Transverse colon (tissue), 3 donors: ENCODE results near the gene TAOK3.

Experiments
- CTCF ChIP-seq, 5 experiments: fragments of 200-600 bp in 3 of 5; fragments of 450-650 bp in 2 of 5; sonication (generic) in 3 of 5; IDR thresholded peaks; 1 replicate in 2 of 5; 2 replicates in 3 of 5; pipeline ENCODE4 v1.5.1; 2016 to 2017; ENCODE audit warnings: antibody characterized with exemption in 5 of 5, inconsistent platforms in 3 of 5, mild to moderate bottlenecking in 2 of 5, moderate library complexity in 1 of 5
- POLR2A ChIP-seq: fragments of 450-650 bp; IDR thresholded peaks from one replicate; pipeline ENCODE4 v1.6.1; 2016; ENCODE audit warnings: antibody characterized with exemption, mild to moderate bottlenecking, moderate library complexity

DNA sequence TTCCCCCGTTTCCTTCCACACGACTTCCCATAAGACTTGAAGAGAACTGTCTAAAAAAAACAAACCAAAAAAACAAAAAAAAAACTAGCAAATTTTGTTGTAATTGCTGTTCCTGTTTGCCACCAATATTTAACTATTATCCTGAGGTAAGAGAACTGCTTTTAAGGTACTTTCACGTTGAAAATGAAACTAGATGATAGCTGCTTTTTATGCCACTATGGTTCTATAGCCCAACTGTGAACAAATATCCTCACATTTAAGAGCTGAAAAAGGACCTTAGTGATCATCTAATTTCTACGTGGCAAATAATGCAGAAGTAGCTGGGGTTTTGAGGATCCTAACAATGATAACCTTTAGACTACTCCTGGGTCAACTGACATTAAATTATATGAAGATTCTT, 98.6 kb downstream of the TAOK3 start:
- TF ChIP-seq CTCF (IDR thresholded peaks at IDR 0.05): no peak
- TF ChIP-seq POLR2A: no peak
